ENCODE measurements around the gene EIF4B. TPM values are rescaled to one million over a fixed set of nuclear protein-coding genes. Genes with fewer than 3 reads are reported as not detected.

The EIF4B gene
- polyA plus RNA-seq, 1 donor (not counting 4 experiments of a cell fraction or from before 2014, with no cell fraction given): 422 TPM

- Histone ChIP-seq H3K27ac (ENCODE audit: control insufficient read depth, insufficient read depth, low read length) (no peak overlapping the region), H3K36me3 (ENCODE audit: control insufficient read depth in 2 of 2, extremely low read depth in 1 of 2, insufficient read depth in 2 of 2, low read length in 2 of 2) (peaks cover 22% of the 10 kb centered on the region in 2 experiments), H3K4me1 (ENCODE audit: control insufficient read depth, extremely low read depth, insufficient read depth, low read length) (peaks cover 17% of the 10 kb centered on the region), H3K9ac (ENCODE audit: control insufficient read depth, extremely low read depth, insufficient read depth, low read length) (no peak overlapping the region), H3K4me3 (ENCODE audit: control insufficient read depth in 2 of 3, extremely low read depth in 1 of 3, insufficient read depth in 2 of 3, low read depth in 1 of 3, low read length in 3 of 3) (no peak overlapping the region), H3K79me2 (ENCODE audit: control insufficient read depth, insufficient read depth, low read length) (no peaks in the 10 kb centered on the region), H3K4me2 (ENCODE audit: control insufficient read depth, extremely low read depth, insufficient read depth, low read depth, low read length) (no peak overlapping the region), H3K27me3 (ENCODE audit: control insufficient read depth, extremely low read depth, insufficient read depth, low read length) (no peaks in the 10 kb centered on the region), H2AFZ (ENCODE audit: control insufficient read depth, low read length) (no peak overlapping the region), H4K20me1 (ENCODE audit: control insufficient read depth, extremely low read depth, insufficient read depth, low read length) (peaks cover 5% of the 10 kb centered on the region), H3K9me3 (ENCODE audit: control insufficient read depth, low read depth, low read length) (no peaks in the 10 kb centered on the region), H3K9me1 (ENCODE audit: control insufficient read depth, extremely low read depth, insufficient read depth, low read length) (no peaks in the 10 kb centered on the region)
- dilution Hi-C loops (cut with MboI; ENCODE audit: extremely low pct_ligation_motif_present, low sequenced_read_pairs): no loop called here
- FAIRE-seq (no peak), DNase-seq (ENCODE audit: low read depth, low spot score) (no peak)
- TF ChIP-seq EZH2 (IDR thresholded peaks at IDR 0.05; ENCODE audit: low read length) (no peak), CTCF (optimal IDR thresholded peaks at IDR 0.05 in 1 of 3, IDR thresholded peaks at IDR 0.05 in 1 of 3, conservative IDR thresholded peaks at IDR 0.05 in 1 of 3; ENCODE audit: extremely low read depth in 1 of 3, insufficient read depth in 2 of 3, low read length in 3 of 3) (no peak)
These were observed 59.2 kb downstream of the EIF4B start for GRCh38 chr12:53065470-53065869.

GRCh38 chr12:53065975-53066931, 60.0 kb downstream of the EIF4B start:
- peak overlapping the region; percentile 27 for H3K4me2 ChIP-seq (ENCODE audit: control insufficient read depth, extremely low read depth, insufficient read depth, low read depth, low read length)
- H2AFZ ChIP-seq (ENCODE audit: control insufficient read depth, low read length): peak overlapping the region; percentile 33
- FAIRE-seq (peak; percentile 83), DNase-seq (ENCODE audit: low read depth, low spot score) (no peak)
- no peak overlapping the region for H3K9ac ChIP-seq (ENCODE audit: control insufficient read depth, extremely low read depth, insufficient read depth, low read length)
- H3K79me2 ChIP-seq (ENCODE audit: control insufficient read depth, insufficient read depth, low read length): no peaks in the 10 kb centered on the region
- H3K27ac ChIP-seq (ENCODE audit: control insufficient read depth, insufficient read depth, low read length): no peak overlapping the region
- peaks cover 22 to 26% of the 10 kb centered on the region in 2 experiments for H3K36me3 ChIP-seq (ENCODE audit: control insufficient read depth in 2 of 2, extremely low read depth in 1 of 2, insufficient read depth in 2 of 2, low read length in 2 of 2)
- peaks cover 3% of the 10 kb centered on the region for H3K9me1 ChIP-seq (ENCODE audit: control insufficient read depth, extremely low read depth, insufficient read depth, low read length)
- H3K4me1 ChIP-seq (ENCODE audit: control insufficient read depth, extremely low read depth, insufficient read depth, low read length): peaks cover 17% of the 10 kb centered on the region
- dilution Hi-C loops (cut with MboI; ENCODE audit: extremely low pct_ligation_motif_present, low sequenced_read_pairs): no loop called here
- no peaks in the 10 kb centered on the region for H3K27me3 ChIP-seq (ENCODE audit: control insufficient read depth, extremely low read depth, insufficient read depth, low read length)
- peak in 2 of 3 experiments; percentile 85 for TF ChIP-seq CTCF (optimal IDR thresholded peaks at IDR 0.05 in 1 of 3, IDR thresholded peaks at IDR 0.05 in 1 of 3, conservative IDR thresholded peaks at IDR 0.05 in 1 of 3; ENCODE audit: extremely low read depth in 1 of 3, insufficient read depth in 2 of 3, low read length in 3 of 3)
- no peak for TF ChIP-seq EZH2 (IDR thresholded peaks at IDR 0.05; ENCODE audit: low read length)
- peaks cover 5% of the 10 kb centered on the region for H4K20me1 ChIP-seq (ENCODE audit: control insufficient read depth, extremely low read depth, insufficient read depth, low read length)
- H3K4me3 ChIP-seq (ENCODE audit: control insufficient read depth in 2 of 3, extremely low read depth in 1 of 3, insufficient read depth in 2 of 3, low read depth in 1 of 3, low read length in 3 of 3): no peak overlapping the region
- H3K9me3 ChIP-seq (ENCODE audit: control insufficient read depth, low read depth, low read length): no peaks in the 10 kb centered on the region
